Ovary (tissue), 9 donors: ENCODE results near the gene CSTPP1. TPM values are rescaled to one million over a fixed set of nuclear protein-coding genes. Genes with fewer than 3 reads are reported as not detected.

Source experiments
- DNase-seq, 5 donors: peaks; one replicate each; pipeline ENCODE4 v3.0.0-alpha.2; 2019 to 2020
- H3K27ac ChIP-seq, 2 donors: fragments of 200-600 bp; one replicate each; pipeline versions ENCODE4 v1.5.1 to v1.8.0; 2019 to 2022
- H3K27me3 ChIP-seq: fragments of 200-600 bp; one replicate; pipeline ENCODE4 v1.8.0; 2022
- H3K36me3 ChIP-seq: fragments of 200-600 bp; sonication (generic); one replicate; pipeline ENCODE4 v1.5.1; 2019
- H3K4me1 ChIP-seq: one replicate; pipeline ENCODE4 v1.8.1; 2013; ENCODE audit warnings: mild to moderate bottlenecking, moderate library complexity; ENCODE audit not compliant: insufficient read depth
- H3K4me3 ChIP-seq: fragments of 200-600 bp; sonication (generic); one replicate; pipeline ENCODE4 v1.5.1; 2017
- H3K9me3 ChIP-seq, 2 donors: fragments of 200-600 bp in 1 of 2; sonication (generic) in 1 of 2; one replicate each; pipeline versions ENCODE4 v1.5.1 to v1.8.1; 2013 to 2019; ENCODE audit warnings: mild to moderate bottlenecking in 1 of 2, moderate library complexity in 1 of 2
- EP300 ChIP-seq: sonication (generic); formaldehyde crosslinking; IDR thresholded peaks from one replicate; pipeline ENCODE4 v1.6.1; 2017; ENCODE audit warnings: antibody characterized with exemption
- POLR2A ChIP-seq: fragments of 450-650 bp; IDR thresholded peaks from one replicate; pipeline ENCODE4 v1.6.1; 2017; ENCODE audit warnings: antibody characterized with exemption, mild to moderate bottlenecking, moderate library complexity
- WGBS, 3 donors: extraction: QIAGEN DNeasy Blood & Tissue Kit in 1 of 3; methylation state at CpG; one replicate each; pipeline versions ENCODE4 v1.1.5 to v1.1.7; 2013 to 2017; 5-methylcytosine and 5-hydroxymethylcytosine counted together
- intact Hi-C, 4 donors: fragments of 100-400 bp; cut with DNase I; formaldehyde crosslinking; loops; one replicate each; pipeline versions ENCODE4 v1.11.0 to v1.15.1; 2022 to 2023
- polyA plus RNA-seq, 2 donors: library from polyadenylated mRNA; stranded (reverse); fragments of 200-250 nt in 1 of 2; fragments of 350-450 nt in 1 of 2; fragmentation: Illumina TruSeq in 1 of 2; extraction: RNeasy Lipid Tissue Mini Kit (QIAGEN cat#74804) in 1 of 2; gene quantifications; one replicate each; pipeline ENCODE4 v1.2.3, GENCODE V29; 2013 to 2014
- total RNA-seq, 7 donors: library from RNA; depleted of rRNA in 2 of 7; stranded (reverse); fragments of >200 nt in 2 of 7; fragmentation: NEBNext Ultra II Directional in 3 of 7; extraction: Animal tissue kit (Norgen Biotek cat#: 25700) in 3 of 7; gene quantifications; one replicate each; pipeline versions ENCODE4 v1.1.0 to v1.2.4, GENCODE V29; 2016 to 2023
- TF ChIP-seq, protein P1 (sequence below), 3 donors: fragments of 450-650 bp in 2 of 3; fragments of 200-600 bp in 1 of 3; IDR thresholded peaks; one replicate each; pipeline versions ENCODE4 v1.5.1 to v1.8.0; 2016 to 2022; ENCODE audit warnings: antibody characterized with exemption in 3 of 3, mild to moderate bottlenecking in 1 of 3
- donor health status: DM: no; HTN: no; CAD: no; lungs with moderate emphysema.
- donor health status: DM: no; HTN: no; CAD: no.
- donor health status: Bipolar disorder and iron deficiency.
- donor health status: DM: yes; HTN: yes; CAD: no.
- donor health status: DM: no; HTN: no; CAD: no.
- donor health status: DM: yes; HTN: yes; CAD: no.

Gene CSTPP1
- total and polyA plus RNA-seq, 9 donors = 20.3 to 42.6 (median 25.6) TPM

DNA sequence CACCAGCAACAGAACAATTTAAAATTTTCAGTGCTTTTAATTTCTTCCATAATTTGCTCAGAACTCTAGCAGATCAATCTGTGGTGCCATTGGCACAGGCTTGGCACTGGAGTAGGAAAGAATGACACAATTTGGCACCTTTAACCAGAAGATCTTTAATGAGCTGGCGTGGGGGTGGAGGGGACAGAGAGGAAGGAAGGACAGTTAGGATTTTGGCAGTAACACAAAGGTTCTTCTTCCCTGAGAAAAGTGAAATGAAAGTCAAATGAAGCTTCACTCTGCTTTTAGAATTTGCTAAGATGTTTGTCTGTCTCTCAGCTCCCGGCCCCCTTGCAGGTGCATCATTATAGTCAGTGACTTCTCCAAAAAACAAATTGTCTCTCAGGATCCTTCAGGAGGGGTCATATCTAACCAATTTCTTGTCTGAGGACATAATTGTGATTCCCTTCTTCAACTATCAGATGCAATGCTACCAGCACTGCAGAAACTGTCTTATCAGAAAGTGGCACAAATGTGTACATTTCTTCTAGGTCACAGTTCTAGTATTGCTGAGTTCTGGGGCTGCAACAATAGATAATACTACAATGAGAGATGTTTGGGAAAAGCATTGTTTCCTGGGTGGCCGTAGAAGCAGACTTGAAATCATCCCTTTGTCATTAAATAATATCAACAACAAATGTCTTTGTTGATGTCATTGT lies 66.8 kb downstream of the CSTPP1 start:
- peaks cover 2% of the 10 kb centered on the region for H3K4me1 ChIP-seq
- no peak overlapping the region for H3K27ac ChIP-seq
- 85 to 94% (median 90%) methylated on average over 3 of the region's 3 CpGs for WGBS, 3 donors
- no peaks in the 10 kb centered on the region for H3K27me3 ChIP-seq
- TF ChIP-seq, protein P1, sequence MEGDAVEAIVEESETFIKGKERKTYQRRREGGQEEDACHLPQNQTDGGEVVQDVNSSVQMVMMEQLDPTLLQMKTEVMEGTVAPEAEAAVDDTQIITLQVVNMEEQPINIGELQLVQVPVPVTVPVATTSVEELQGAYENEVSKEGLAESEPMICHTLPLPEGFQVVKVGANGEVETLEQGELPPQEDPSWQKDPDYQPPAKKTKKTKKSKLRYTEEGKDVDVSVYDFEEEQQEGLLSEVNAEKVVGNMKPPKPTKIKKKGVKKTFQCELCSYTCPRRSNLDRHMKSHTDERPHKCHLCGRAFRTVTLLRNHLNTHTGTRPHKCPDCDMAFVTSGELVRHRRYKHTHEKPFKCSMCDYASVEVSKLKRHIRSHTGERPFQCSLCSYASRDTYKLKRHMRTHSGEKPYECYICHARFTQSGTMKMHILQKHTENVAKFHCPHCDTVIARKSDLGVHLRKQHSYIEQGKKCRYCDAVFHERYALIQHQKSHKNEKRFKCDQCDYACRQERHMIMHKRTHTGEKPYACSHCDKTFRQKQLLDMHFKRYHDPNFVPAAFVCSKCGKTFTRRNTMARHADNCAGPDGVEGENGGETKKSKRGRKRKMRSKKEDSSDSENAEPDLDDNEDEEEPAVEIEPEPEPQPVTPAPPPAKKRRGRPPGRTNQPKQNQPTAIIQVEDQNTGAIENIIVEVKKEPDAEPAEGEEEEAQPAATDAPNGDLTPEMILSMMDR (IDR thresholded peaks at IDR 0.05) = no peak
- TF ChIP-seq EP300 (no peak), POLR2A (no peak)
- no peak overlapping the region for H3K4me3 ChIP-seq
- H3K9me3 ChIP-seq = no peaks in the 10 kb centered on the region
- no peak for DNase-seq
- intact Hi-C loops = no loop called here
- H3K36me3 ChIP-seq = no peaks in the 10 kb centered on the region

DNA sequence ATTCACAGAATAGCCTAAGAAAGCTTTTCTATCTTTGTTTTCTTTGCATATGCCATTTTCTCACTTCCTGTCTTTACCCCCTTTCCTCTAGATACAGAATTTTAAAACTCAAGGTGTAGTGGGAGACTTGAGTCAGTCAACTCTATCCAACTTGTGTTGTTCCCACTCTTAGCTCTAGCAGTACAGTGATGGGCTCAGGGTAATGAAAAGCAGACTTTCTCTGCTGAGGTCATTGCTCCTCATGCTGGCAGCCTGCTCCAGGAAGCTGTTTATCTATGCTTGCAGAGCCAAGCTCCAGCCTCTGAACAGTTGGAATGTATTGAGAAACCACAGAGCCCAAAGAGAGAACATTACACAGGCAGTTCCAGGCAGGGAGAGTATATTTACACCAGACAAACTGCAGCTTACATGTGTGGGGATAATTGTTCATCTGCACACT lies 68.1 kb downstream of the CSTPP1 start:
- DNase-seq = peak; percentile 72 to 84 (median 78)
- TF ChIP-seq POLR2A (no peak), EP300 (no peak)
- TF ChIP-seq, protein P1 (IDR thresholded peaks at IDR 0.05) = no peak
- Histone ChIP-seq H3K36me3 (no peaks in the 10 kb centered on the region), H3K4me1 (peaks cover 2% of the 10 kb centered on the region), H3K9me3 (no peaks in the 10 kb centered on the region), H3K27ac (no peak overlapping the region), H3K27me3 (no peaks in the 10 kb centered on the region), H3K4me3 (no peak overlapping the region)
- intact Hi-C loops = no loop called here

DNA sequence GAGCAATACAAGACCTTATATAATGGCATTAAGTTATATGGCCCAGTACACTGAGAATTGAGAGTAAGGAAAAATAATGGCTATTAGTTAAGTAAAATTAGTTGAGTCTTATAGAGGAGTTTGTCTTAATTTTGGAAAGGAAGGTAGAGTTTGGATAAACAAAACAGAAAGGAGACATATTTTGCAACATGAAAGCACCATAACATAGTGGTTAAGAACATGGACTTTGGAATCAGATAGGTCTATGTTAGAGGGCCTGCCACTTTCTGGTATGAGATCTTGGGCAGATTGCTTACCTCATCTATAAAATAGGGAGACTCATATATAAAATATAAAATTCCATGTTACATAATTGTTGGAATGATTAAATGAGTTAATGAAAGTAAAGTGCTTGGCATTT lies 68.9 kb downstream of the CSTPP1 start:
- no peaks in the 10 kb centered on the region for H3K27me3 ChIP-seq
- TF ChIP-seq, protein P1 (IDR thresholded peaks at IDR 0.05) = no peak
- no peak for TF ChIP-seq POLR2A
- no peak for TF ChIP-seq EP300
- H3K9me3 ChIP-seq = no peaks in the 10 kb centered on the region
- H3K4me1 ChIP-seq = peaks cover 2% of the 10 kb centered on the region
- H3K27ac ChIP-seq = no peak overlapping the region
- H3K36me3 ChIP-seq = no peaks in the 10 kb centered on the region
- H3K4me3 ChIP-seq = no peak overlapping the region
- intact Hi-C loops = no loop called here
- DNase-seq = no peak

DNA sequence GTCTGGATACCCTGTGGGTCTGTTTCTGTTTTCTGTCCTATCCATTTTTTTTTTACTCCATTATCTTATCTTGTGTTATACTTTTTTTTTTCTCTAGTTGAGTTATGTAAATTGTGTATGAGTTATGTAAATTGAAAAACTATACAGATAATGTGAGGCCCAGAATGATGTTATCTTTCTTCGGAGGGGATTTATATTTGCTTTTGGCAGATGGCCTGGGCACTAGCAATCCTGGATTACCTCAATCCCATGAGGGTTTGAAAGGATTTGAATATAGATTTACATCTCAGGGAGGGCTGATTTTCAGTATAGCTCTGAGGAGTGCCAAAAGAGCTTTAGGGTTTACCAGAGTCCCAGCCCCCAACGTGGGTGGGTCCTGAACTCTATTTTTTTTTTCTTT lies 71.0 kb downstream of the CSTPP1 start:
- Histone ChIP-seq H3K27me3 (no peaks in the 10 kb centered on the region), H3K4me1 (peaks cover 2% of the 10 kb centered on the region), H3K36me3 (no peaks in the 10 kb centered on the region), H3K4me3 (no peak overlapping the region), H3K27ac (no peak overlapping the region), H3K9me3 (no peaks in the 10 kb centered on the region)
- TF ChIP-seq, protein P1 (IDR thresholded peaks at IDR 0.05) = no peak
- TF ChIP-seq POLR2A (no peak), EP300 (no peak)
- 53 to 64% (median 54%) methylated on average over 2 of the region's 2 CpGs for WGBS, 3 donors
- intact Hi-C loops = no loop called here
- DNase-seq = no peak
